Stimulated activated CD8-positive, alpha-beta memory T cell treated with anti-CD3 and anti-CD28 coated beads, Interleukin-2, amount 100 ng/mL, for 48 hours (primary cell): ENCODE measurements around the gene MEOX2.

ENCODE experiments used
- DNase-seq, 2 donors: peaks; one replicate each; pipeline ENCODE4 v3.0.0-alpha.2; 2020; ENCODE audit warnings: low read depth in 2 of 2

The MEOX2 gene

DNA sequence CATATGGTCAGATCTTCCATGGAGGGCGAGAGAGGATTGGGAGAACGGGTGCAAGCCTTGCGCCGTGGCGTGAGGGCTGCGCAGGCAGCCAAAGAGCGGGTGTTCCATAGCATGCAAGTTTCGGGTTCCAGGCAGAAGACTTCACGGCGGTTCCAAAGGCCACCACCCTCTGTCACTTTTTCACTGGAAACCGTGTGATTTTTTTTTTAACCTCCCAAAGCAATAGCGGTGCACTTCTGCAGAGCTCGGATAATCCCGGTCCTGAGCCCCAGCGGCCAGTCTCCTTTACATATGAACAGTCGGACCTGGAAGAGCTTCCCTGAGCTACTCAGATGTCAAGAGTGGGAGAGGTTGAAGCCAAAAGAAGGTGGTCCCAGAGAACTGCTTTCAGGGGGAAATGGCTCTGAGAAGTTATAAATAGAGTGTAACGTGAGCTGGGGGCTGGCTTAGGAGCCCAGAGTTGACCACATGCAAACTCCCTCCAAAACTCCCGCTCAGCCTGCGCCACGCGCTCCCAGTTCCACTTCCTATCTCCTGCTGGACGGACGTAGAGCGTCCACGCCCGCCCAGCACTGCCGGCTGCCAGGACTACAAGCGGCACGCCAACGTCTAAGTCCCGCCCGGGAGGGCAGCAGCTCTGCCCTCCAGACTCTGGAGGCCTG is at the start of gene MEOX2:
TSS of gene MEOX2 (minus strand) at position 389 of the 662 bp plus-strand sequence. CDS start at position 108, 281 bp downstream.
- DNase-seq, result no peak

DNA sequence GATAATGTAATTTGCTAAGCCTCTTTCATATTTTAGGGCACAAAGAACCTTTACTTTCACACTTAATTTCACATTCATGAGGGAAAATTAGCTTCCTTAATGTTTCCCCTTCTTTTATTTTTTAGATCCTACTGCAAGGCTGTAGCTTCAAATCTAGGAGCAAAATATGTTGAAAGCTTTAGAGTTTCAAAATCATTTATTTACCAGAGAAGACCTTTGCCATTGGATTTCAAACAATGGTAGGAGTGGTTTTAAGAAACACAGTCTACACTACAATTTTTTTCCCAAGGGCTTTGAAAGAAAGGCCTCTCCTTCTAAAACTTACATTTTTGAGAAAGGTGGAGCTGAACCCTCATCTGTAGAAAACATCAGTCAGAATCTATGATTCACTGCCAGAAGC is 43.3 kb upstream of the MEOX2 start:
- DNase-seq, result no peak

DNA sequence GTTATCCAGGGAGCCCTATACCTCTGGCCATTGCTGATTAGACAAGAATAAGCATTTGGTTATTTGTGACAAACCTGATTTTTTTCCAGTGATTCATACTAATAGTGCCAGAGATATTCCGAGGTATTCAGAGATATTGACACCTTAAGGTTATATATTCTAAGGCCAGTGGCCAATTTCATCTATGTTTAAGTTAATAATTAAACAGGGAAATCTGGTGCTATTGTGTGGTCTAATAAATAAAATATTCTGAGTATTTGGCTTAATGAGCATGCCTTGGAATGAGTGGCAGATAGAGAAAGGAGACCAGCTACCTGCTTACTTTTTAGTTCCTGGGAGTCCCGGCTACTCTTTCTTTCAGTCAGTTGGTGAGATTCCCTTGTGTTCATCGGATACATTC is 38.6 kb upstream of the MEOX2 start:
- DNase-seq, result no peak

DNA sequence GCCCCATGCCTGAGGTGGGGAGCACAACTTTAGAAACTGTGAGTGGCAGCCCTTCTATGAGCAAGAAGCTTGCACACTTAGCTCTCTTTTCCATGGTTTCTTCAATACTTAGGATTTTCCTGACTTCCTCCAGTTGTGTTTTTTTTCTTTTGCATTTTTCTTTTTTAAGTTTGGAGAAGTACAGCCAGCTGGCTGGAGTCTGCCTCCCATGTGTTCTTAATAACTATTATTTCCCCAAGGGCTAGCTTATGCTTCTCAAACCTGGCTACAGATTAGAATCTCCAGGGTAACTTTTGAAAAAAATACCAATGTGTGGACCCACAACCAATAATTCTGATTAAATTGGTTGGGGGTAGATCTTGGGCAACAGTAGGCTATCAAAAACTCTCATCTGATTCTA is 37.4 kb upstream of the MEOX2 start:
- DNase-seq, result no peak

DNA sequence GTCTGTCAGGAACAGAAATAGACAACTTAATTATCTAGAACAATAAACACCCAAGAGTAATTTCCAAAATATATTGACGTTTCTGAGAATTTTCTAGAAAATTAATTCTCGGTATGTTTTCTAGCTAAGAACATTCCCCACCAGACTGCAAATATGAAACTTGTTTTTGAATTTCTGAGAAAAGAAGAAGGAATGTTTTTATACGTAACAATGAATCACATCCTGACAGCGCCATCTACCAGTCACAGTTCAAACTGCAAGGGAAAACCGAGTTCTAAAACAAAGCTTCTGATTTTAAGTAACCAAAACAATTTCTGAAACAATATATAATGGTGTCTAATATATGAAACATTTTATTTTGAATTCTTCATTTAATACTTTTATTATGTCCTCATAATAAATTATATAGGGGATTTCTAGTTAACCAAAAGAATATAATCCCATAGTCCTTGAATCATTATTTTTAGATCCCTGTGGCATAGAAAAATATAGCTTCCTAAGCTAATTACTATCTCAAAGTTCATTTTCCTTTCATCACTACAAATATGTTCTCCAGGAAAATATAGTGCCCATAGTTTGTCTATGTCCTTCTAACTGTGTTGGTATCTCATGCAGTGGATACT is 34.5 kb upstream of the MEOX2 start:
- DNase-seq, result no peak

DNA sequence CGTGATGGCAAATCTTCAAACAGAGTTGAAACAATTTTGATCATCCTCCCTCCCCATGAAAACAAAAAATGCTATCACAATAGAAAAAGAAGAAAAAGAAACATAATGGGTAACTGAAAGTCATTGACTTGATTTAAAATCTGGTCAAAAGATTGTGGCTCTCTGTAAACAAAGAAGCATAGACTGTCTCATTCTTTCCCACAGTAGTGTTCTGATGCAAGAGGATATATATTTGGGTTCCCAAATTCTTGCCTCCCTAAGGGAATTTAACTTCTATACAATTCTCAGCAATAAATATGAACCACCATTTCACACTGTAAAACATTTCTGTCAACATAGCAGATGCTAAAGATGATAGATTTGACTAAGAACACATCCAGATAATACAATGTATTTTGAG is 32.8 kb upstream of the MEOX2 start:
- DNase-seq, result no peak

DNA sequence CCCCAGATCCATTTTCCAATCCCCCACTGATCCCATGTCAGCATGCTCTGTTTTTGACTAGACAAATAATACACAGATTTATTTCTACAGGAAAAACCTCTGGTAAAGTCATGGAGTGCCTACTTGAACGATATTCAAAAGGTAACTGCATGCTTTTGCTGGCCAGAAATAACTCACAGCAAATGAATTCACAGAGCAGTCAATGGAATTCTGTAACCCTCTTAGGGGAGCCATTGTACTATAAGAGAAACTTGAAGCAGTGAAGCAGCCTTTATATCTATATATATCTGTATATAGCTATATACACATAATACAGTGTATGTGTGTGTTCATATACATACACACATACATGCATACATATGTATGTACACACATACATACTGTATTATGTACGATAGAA is 29.0 kb upstream of the MEOX2 start:
- no peak for DNase-seq

DNA sequence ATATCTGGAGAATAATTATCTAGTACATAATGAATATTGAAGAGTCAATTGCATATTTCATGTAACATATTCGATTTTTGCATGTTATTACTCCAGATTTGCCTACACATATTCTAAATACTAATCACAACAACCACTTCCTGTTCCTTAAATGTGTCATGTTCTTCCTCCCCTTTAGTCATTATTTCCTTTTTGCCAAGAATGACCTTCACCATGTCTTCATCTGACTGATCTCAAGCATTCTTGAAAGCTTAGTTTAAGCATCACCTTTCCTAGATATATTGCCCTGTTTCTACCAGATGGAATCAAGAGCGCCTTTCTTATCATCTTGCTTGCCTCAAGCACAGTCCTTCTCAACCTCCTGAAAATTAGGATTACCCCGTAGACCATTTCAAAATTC is 23.5 kb upstream of the MEOX2 start:
- no peak for DNase-seq

DNA sequence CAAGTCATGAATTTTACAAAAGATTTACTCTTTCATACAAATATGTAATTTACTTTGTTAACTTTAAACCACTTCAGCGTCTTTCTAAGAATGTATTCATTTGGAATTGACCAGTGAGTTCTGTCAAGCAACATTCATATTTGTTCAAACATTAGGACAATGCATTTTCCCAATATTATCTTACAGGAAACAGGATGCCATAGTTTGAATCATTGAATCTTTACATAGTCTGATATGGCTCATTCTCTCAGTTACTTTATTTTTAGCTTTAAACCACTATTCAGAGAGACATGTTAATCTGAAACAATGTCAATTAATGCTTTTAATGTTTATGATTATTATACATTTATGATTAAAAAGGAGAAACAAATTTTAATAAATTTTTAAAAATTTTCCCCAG is 21.1 kb upstream of the MEOX2 start:
- no peak for DNase-seq

DNA sequence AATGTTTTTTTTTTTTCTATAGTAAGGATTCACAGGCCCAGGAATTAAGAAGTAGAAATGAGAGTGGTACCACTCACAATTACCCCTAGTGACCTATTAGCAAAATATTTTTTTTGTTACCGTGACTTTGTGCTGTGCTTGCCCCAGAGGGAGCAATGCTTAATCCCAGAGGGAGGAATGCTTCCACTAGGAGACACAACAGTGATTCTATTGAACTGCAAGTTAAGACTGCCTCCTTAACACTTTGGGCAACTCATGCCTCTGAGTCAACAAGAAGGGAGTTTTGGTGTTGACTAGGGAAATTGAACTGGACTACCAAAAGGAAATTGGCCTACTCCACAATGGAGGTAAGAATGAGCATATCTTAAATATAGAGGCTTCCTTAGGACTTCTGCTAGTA is 17.2 kb upstream of the MEOX2 start:
- DNase-seq, result no peak

DNA sequence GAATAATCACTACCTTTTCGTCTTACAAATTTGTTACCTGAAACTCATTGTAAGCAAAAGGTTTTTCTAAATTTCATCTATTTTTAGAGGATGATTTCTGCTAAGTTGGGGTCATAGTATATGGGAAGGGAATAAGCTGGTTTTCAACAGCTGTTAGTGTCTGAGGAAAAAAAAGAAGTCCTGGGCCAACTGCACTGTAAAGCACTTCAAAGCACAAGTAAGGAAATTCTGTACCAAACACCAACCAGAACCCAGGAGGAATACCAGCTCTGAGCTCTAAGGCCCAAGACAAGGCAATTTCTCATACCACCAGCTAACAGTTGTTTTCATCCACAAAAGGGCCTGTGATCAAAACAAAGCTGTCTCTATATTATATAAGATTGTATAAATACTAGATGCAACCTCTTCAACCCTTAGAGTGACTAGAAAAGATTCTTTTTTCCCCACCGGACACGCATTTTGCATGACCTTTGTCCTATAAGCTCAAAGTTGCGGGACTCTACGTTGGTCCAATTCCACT is 6.1 kb upstream of the MEOX2 start:
- DNase-seq, result no peak

DNA sequence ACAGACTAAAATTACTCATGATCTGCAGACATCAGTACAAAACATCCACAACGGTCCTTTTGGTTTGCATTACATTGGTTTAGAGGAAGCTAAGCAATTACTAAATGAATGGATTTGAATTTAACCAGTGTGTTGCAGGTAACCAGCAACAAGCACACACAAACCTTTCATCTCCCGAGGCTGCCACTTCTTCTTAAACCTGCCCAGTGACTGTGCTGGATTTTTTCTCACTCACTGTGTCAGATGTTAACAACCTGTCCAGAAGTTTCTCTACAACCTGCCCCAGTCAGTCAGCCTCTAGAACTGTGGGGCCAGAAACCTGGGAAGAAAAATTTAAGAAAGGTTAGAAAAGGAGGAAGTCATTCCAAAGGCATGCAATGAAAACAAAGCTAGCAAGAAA is 2.4 kb upstream of the MEOX2 start:
- no peak for DNase-seq

DNA sequence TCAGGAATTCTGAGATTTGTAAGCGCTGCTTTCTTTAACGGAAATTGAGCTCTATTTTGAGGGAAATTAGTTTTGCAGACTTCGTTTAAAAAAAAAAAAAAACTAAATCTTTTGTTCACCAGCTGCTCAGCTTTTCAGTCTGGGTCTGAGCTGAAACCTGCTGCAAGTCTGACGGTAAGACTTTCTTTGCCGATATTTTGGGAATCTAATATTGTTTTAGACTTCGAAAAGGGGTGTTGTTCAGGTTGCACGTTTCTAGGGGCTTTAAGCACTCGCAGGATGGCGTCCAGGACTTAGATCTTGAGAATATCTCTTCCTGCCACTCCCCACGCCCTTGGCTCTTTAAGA is 1.8 kb upstream of the MEOX2 start:
- no peak for DNase-seq

DNA sequence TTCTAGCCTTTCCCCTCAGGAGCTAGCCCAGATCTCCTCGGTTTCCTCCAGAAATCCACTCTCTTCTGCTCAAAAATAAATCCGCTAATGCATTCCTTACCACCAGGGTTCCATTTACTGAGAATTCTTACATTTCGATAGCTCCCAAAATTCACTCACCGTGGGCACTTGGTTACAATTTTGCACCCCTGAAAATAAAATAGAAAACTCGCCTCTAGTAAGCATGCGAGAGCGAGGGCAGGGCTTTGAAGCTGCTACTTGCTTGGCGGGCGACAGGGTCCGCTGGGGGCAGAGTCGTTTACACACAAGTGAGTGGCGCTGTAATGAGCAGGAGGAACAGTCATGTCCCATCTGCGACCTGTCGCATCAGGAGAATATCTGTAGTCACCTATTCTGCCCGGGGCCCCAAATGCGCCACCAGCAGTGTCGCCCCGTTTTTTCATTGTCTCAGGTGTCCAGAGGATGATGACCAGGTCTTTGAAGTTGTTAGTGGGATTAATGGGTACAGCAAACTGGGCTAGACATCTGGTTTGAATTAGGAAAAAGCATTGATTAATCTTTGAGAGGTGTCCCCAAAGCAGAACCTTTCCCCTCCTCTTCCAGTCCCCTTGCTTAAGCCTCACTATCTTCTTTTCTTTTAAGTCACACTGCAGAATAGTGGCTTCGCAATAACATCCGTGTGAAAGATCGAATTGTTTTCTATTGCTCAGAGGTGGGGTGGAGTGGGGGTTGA is 1.2 kb upstream of the MEOX2 start:
- no peak for DNase-seq

DNA sequence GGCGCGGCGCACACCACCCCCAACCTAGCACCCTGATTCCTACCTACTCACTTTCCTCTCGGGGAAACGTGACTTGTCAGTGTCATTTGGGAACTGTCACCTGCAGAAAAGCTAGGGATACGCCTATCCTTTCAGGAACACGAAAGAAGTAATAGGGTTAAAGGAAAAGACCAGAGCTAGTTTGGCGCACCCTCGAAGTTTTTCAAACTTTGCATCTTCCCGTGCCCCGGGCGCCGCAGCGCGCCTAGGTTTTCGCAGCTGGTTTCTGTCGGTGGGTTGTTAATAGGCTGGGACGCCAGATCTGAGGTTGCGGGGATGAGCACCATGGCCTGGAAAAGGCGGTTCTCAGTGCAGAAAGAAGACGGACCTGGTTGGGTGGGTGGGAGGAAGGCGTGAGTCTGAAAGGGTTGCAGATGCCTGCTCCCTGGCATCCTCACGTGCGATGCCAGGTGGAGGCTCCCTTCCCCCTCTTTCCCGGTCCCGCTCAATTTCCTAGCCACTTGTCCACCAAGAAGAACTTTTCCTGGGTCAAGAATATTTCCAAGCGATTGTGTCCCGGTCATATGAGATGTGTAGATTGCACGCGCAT is 568 bp upstream of the MEOX2 start:
- no peak for DNase-seq

DNA sequence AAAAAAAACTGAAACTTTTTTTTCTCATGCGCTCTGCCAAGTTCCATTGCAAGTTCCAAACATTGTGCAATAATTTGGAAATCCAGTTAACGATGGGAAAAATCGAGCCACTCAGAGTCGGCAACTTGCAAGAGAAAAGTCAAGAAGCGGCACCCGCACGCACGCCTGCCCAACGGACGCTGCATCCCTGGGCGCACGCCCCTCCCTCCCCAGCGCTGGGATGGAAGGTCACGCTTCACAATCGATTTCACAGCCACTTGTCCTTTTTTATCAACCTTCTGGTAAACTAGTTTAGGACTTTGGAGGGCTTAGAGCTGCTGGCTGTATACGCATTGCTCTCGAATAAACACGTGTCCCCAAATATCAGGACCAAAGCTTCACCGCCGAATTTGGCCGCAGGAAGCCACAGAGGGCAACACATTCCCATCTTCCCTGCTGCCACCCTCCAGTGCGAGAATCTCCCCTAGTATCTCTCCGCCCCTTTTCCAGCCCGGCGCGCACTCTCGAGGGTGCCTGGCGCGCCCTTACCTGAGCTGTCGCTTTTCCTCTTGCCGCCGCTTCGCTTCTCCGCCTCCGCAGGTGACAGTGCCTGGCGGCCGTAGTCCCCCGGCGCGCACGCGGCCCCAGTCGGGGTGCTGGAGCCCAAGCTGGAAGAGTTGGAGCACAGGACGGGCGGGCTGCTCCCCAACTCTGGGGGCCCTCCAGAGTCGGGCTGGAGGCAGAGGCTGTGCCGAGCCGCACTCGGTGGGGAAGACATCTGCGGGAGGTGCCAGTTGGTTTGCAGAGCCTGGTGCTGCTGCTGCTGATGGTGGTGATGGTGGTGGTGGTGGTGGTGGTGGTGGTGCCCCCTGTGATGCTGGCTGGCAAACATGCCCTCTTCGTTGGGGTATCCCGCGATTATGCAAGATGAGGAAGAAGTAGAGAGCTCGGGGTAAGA is 857 bp downstream of the MEOX2 start:
- no peak for DNase-seq

DNA sequence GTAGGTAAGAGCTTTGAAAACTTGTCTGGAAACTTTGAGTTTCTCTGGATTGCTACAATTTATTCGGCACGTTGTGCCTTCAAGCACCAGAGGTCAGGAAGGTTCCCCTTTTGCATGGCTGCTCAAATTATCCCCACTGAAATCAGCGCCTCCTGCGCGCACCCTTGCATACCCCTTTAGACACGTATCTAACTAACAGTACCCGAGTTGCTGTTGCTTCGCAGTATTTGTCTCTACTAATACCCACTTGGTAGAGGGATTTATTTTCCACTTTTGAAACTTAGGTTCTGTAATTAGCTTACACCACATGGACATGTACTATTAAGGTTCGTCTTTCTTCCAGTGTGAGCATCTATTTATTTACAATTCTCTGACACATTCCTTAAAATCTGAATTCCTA is 1.6 kb downstream of the MEOX2 start:
- no peak for DNase-seq

DNA sequence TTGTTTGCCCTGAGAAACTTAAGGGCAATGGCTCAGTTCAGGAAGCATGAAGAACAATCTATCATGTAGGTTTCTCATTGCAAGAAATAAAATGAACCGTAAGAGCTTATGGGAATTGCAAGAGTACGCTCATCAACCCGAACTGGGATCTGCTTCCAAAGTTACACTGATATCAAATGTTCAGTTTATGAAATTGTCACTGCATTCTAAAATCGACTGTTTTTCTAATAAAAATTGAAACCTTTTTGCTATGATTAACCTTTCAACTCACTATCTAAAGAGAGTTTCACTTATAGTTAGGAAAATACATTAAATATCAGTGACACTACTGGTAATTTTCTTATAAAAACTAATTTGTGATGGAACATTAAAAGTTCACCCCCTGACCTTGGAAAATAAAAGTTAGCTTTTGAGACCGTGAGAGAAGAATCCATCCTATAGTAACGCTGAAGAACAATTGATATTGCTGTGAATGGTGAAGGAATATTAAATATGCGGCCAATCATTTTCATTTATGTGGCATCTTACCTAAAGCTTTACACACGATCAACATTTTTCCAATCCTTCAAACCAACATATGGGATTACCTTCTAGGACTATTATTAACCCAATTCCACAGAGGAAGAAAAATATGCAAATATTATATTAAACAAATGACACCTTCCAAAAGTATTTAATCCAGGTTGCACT is 2.2 kb downstream of the MEOX2 start:
- no peak for DNase-seq

DNA sequence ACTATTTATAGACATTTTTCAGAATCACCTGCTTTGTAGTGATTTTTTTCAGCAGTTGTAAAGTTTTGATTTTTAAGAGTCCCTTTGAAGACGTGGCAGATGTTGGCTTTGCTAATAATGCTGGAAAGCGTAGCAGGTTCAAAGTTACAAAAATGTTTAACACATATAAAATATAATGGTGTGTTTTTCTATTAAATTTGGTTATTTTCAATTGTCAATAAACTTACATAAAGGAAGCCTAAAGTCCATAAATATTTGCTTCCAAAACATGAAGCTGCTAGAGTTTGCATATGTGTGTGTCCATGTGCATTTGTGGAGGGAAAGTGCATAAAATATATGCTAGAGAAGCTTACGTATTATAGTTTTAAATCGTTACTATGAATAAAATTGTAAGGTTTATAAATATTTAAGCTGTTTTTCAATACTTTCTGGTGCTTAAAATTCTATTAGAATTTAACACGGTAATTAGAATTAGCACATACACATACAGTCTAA is 3.7 kb downstream of the MEOX2 start:
- DNase-seq, result no peak

DNA sequence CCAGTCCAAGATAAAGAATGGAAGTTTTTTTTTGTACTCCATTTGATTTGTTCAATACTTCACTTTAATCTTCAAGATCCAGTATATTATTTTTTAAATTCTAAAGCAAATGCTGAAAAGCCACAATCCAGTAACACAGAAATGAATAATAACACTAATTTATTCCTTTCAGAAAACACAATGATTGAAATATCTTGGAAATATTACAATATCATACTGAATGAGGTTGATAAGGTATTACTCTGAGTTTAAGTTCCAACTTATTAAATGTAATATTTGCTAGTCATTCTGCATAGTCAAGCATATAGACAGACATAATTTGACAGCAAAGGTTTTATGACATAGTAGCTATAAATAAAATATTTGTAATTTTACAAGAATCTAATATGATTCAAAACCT is 4.4 kb downstream of the MEOX2 start:
- DNase-seq, result no peak

DNA sequence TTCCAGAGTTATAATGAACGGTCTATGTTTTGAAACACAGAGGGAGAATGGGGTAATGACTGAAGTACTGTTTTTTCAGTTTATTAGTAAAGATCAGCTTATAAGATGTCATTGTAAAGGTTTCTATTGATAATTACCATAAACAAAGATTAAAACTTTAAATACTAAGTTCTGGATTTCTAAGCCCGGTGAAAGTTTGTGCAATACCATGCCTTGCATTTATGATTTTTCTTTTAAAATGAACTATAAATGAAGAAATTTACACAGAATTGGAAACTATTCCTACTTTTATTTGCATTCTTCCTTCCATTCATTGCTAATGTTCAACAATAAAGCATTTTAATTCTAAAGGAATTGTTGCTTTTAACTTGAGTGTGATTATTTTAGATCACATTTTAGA is 4.9 kb downstream of the MEOX2 start:
- DNase-seq, result no peak
